Measurements from ENCODE around the gene ADGRB3.

ADGRB3 gene

DNA sequence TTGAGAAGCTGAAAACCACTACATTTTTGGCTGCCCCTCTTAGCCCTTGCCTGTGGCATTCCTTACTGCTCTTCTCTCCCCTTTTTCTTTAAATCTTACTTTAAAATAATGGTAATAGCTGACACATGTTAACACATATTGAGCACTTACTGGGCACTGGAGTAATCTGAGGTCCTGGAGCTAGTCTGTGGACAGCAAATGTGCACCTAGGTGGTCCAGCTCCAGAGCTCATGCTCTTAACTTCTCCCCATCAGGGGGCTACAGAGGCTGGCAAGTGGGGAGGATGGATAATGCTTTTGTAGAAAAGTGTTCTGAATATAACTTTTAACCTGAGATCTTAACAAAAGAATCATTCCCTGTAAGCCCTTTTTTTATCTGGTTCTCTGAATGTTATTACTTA is 74.8 kb downstream of the ADGRB3 start:
- no peak for DNase-seq

DNA sequence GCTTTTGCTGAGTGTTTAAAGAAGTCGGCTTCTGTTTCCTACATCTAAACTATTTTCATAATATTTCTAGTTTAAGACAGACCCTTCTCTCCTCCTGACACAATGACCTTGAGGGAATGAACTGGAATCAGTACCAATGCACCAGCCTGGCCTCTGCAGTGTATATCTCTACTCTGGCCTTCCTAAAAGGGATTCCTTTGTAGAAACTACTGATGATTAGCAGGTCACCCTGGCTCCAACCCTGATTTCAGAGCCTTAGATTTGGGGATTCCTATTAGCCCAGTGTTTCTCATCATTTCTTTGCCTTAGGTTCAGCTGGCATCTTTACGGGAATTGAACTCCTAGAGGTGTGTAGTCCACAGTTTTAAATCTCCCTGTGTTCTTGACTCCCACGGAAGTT is 75.4 kb downstream of the ADGRB3 start:
- DNase-seq: no peak

DNA sequence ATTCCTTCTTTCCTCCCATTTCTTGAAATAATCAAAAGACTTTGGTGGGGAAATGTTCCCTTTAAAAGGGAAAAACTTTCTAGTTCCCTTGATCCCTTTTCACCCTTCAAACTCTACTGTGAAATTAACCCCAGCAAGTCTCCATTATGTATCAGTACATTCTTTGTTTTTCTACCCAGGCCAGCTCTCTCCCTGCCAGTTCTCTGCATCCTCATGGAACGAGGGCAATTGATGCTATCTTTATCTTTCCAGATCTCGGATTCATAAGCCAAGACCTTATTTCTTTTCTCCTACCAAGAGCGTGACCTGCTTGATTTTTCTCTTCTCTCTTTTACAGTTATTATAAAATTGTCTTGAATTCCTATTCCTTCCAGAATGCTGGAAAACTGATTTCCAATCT is 75.8 kb downstream of the ADGRB3 start:
- DNase-seq: no peak

DNA sequence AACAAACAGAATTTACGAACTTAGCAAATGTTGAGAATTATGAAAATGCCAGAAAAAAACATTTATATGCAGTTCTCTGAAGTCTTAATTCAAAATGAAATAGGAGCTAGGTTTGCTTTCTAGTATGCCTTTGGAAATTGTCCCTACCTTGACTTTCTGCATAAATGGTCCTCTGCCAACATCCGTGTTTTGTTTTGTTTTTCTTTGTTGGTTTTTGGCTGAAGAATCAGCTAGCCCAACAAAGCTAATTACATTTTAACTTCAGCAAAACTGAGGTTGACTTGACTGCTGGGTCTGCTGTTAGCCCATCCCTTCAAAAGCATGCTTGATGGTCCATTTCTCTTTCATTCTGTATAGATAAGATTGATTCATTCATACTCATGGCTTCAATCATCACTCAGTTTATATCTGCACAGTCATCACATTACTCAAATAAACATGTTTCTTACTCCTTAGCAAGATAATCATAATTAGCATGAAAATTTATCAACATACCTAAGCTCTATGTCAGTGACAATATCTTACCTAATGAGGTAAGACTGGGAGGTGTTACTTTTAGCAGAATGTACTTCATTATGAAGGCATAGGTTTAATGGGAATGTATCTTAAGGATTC is 76.4 kb downstream of the ADGRB3 start:
- no peak for DNase-seq

DNA sequence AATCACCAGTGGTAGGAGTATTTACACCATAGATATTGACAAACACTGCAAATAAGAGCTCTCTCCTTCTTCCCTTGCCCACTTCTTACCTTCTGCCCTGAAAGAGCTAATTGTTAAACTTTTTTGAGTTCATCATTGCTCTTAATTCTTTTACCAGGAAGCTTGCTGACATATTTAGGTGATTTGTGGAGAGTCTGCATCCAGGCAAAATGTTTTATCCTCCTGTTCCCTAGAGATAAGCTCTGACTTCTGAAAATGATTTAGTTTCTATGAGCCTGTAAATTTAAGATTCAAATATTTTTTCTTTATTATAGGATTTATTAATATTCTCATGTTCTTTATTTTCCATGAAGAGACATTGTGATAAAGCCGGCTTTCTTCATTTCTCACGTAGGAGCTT is 81.5 kb downstream of the ADGRB3 start:
- DNase-seq: no peak

DNA sequence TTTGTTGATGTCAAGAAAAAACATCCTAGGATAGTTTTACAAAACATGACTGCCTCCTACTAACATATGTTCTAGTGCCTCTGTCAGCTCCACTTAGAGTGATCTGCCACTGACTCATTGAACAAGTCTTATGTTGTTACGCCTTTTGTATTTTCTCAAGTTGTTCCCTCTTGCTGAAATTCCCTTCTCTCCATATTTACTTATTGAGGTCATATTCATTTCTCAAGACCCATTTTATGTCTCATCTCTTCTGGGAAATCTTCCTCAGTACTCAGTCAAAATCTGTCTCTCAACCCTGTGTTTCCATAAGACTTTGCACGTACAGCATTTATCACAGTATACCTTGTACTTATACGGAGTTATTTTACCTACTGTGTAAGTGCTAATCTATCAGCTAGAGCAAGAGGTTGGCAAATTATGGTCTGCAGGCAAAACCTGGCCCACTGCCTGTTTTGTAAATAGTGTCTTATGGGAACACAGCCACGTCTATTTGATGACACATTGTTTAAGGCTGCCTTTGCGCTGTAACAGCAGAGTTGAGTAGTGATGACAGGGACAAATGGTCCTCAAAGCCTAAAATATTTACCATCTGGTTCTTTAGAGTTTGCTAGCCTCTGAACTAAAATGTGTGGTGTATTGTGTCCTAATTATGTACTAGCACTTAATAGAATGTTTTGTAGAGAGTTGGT is 83.4 kb downstream of the ADGRB3 start:
- no peak for DNase-seq

DNA sequence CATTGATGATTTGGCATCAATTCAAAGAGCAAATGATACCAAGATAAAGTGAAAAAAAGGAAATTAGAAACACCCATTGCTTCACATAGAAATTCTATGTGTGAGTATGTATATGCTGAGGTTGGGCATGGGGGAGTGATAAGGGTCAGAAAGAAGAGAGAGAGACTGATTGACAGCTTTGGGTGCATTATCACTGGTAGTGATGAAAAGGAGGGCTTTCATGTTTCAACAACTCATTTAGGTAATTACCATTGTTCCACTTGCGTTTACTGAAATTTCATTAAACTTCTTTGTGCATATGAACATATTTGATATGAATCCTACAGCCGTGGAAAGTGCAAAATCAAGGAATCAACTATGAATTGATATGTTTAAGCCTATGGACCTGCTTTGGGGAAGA is 84.7 kb downstream of the ADGRB3 start:
- no peak for DNase-seq

DNA sequence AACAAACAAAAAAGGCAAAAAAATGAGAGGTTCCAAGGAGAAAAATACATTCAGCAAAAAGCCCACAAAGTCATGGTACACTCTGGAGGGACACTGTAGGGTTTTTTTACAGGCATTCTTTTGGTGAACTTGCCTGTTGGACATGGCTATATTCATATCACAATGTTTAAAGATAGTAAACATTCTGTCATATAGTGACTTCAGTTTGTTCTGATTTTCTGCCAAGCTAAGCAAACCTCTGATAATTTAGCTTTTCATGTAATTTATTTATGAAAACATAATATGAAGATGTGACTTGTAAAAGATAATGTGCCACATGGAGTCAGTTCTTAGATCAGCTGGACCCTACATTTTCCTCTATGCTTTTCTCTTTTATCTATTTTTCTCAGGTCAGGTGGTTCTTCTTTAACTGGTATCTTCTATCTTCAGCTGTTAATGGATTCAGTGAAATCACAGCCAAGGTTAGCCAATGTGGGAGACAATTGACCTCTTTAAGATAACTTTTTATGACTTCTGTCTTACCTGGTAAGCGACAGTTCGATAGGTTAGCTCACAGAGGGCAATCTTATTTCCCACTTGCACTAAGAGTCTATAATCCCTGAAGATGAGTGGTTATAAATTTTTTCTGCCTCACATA is 87.9 kb downstream of the ADGRB3 start:
- no peak for DNase-seq

DNA sequence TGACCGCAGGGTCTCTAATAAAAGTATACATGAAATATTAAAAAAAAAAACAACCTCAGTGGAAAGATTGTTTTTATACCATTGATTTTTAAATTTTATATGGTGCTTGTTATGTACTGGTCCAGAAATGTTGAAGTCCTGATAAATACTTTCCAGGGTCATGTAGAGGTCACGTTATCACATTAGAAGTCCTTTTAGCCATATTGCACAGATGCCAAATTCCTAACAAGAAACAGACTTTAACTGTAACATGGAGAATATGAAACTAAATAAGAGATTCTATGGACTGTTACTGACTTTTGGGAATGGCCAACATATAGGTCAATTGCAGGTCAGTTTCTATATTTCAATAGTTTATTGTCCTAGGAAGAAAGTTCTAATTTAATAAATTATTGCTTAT is 89.0 kb downstream of the ADGRB3 start:
- DNase-seq: no peak

DNA sequence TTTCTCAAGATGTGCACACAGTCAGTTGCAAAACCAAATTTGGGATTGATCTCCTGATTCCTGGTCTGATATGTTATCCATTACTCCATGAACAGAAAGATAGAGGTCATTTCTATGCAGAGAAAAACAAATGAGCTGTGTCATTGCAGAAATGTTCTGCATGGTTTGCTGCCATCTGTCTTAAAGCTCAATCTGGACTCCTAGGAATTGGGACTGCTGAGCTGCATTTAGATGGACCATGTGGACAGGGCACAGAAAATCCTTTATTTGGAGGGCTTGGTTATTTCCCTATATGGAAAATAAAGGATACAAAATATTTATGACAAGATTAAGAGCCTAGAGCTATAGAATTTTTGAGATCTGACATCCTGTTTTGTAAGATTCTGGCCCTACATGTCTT is 91.3 kb downstream of the ADGRB3 start:
- DNase-seq: no peak

DNA sequence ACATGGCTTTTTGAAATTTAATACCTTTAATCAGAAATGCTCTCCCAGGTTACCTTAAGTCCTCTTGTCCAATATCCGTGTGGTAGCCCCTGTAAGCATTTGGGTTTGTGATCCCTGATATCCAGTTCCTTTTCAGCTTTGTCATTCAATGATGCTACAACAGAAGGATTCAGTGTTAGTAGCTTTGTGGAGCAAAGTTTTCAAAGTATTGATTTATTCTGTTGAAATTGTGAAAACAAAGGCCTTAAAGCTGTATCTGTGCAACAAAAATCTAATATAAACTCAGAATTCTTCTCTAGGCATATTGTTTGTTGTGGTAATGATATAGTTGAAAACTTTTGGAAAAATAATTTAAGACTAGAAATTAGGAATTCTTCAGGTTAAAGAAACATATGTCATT is 91.9 kb downstream of the ADGRB3 start:
- no peak for DNase-seq

DNA sequence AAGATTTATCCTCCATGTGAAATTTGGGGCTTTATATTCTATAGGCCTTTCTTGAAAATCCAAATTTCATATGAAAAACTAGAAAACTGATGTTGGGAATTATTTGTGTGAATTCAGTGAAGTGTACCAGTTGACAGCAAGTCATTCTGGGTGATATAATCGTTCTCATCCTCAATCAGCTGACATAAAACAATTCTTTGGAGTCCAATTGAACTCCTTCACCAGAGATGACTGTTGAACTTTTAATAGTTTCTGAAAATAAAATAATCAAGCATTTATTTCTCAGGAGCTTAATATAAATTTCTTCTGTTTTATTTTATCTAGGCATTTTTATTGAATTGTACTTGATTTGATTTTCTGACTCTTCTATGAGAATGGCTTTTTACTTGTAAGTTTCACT is 92.6 kb downstream of the ADGRB3 start:
- no peak for DNase-seq

DNA sequence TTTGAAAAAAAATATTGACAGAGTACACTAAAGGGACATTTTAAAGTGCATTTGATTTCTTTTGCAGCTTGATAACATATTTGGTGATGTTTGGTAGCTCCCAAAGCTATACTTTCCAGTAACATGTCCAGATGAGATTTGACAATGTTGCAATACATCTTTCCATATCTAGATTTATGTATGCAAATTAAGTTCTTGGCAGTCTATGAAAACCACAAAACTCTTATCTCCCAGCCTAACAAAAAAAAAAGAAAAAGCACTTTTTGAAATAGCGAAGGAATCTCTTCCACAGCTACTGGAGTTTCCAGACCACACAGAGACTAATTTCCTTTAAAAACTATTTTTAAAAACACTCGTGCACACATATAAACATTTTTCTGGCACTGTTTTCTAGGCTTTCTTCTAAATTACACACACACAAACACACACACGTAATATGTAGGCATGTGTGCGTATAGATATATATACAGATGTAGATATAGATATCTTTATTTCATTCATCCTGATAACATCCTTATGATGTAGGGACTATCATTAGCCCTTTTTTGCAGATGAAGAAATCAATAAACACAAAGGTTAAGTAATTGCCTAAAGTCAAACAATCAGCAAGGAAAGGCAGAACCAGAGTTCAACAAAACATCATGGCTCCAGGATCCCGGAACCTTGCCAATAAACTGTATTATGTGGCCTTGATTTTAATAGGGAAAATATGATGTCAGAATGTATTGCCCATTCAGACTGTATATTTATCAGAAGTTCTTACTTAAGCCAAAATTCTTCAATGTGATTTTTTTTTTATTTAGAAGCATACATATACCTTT is 93.3 kb downstream of the ADGRB3 start:
- DNase-seq: no peak

DNA sequence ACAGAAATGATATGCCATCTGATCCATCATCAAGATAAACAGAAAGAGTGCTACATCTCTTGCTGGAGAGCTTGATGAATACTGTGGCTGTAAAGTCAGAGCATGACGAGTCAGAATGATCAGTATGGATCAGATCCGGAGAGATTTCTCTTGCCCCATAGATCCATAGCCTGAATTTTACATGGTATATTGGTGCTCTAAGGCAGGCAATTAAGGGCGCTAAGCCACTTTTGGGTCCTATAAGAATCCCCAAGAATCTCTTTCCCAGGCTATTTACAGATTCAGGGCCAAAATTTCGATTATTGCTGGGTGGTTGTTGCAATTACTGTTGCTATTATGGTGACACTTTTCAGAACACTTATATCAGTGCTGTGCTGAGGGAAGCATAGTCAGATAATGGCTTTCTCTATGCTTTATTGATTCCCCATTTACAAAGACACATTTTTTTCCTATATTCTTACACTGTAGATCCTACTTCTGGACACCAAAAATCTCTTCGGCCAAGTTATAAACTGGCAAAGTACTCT is 94.4 kb downstream of the ADGRB3 start:
- DNase-seq: no peak

DNA sequence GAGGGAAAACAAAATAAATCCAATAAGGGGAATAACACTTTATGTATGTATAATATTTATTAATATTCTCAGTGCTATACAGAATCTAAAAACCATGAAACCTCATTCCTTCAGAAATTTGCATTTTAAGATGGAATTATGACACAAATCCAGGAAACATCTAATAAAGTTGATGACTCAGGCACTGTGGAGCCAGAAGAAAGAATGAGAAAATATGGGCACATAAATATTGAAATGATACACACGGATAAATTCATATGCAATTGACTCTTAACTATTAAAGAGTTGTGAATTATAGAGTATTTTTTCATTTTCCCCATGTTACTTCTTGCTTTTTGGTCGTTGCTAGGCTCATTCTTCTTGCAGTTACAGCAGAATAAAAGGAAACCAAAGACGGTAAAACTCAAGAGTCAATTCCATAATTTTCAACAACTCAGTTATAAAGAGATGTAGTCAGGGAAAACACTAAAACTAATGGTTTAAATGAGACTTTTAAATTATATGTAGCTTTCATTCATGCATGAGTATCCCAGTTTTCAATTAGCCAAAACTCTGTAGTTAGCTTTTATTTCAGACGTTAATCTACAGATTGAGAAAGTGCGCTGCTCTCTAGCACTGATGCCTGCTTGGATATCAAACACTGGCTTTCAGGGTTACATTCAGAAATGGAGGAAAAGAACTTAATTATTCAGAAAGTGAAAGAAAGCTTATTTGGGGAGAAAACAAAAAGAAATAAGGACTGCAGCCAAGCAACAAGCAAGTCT is 95.4 kb downstream of the ADGRB3 start:
- no peak for DNase-seq

DNA sequence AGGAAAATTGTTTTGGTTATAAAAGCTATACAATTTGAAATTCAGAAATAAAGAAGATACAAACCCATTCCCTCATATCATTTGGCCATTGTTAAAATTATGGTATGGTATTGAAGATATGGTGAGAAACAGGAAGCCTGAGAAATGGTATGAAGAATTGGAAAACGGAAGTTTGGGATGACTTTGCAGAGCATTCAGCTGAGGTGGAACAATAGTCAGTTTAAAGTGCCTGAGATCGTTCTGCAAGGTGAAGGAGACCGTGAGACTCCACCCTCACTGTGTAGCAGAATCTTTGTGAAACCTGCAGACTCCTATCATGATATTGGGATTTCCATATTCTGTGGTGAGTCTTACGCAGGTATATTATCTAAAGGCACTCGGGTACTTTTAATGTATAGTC is 97.3 kb downstream of the ADGRB3 start:
- no peak for DNase-seq

DNA sequence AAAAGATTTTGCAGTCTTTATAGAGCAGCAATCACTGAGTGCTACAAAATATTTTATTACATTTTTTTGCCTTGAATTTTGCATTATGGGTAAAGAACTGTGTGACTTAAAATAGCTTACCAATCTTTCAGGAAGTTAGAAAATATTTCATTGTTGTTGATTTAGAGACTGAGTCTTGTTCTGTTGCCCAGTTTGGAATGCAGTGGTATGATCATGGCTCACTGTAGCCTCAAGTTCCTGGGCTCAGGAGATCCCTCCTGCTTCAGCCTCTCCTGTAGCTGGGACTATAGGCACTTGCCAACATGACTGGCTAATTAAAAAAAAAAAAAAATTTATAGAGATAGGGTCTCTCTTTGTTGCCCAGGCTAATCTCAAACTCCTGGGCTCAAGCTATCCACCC is 100.8 kb downstream of the ADGRB3 start:
- DNase-seq: no peak

DNA sequence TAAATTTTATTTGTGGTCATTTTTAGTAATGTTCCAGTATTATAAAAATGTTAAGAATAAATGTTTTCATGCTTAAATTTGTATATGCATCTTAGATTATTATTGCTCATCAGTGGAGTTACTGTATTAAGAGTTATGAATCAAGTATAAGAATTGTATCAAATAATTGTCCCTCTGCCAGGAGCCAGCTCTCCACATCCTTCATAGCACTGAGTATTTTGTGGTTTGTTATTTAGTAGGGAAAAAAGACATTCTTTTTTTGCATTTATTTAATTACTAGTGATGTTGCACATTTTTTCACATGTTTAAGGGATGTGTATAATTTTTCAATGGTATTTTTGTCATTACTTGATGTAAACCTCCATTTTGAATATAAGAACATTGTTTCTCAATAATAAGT is 102.0 kb downstream of the ADGRB3 start:
- DNase-seq: no peak

DNA sequence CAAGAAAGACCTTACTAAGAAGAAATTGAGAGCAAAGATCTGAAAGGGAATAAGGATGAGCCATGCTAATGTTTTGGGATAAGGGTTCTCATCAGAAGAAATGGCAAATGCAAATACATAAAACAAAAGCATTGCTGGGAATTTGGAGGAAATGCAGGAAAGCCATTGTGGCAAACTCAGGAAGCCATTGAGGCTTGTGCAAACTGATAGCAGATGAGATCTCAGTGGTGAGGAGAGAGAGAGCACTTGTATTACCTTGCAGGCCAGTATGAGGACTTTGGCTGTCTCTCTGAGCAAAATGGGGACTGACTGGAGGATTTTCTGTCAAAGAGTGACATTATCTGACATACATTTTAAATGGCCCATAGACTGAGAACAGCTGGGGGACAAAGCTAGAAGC is 103.0 kb downstream of the ADGRB3 start:
- no peak for DNase-seq

DNA sequence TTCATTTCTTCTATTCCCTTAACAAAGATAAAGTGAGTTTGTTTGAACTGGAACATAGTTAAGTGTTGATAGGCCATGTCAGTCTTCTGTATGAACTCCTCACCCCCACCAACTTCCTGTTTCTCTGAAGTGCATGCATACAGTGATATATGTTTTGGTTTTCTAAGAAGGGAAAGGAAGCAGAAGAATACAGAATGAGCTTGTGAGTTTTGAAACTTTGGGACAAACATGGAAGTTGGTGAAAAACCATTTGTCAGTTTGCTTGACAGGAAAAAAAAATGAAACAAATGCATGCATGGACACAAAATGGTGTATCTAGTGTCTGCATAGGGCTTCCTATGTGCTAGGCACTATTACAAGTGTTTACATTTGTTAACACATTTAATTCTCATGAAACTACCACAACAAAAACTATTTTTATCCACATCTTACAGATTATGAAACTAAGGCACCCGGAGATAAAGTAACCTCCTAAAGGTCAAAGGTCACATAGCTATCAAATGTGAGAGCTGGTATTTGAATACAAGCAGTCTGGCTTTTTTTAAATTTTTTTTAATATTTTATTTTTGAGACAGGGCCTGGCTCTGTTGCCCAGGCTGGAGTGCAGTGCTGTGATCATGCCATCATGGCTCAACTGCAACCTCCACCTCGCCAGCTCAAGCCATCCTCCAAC is 105.9 kb downstream of the ADGRB3 start:
- no peak for DNase-seq

DNA sequence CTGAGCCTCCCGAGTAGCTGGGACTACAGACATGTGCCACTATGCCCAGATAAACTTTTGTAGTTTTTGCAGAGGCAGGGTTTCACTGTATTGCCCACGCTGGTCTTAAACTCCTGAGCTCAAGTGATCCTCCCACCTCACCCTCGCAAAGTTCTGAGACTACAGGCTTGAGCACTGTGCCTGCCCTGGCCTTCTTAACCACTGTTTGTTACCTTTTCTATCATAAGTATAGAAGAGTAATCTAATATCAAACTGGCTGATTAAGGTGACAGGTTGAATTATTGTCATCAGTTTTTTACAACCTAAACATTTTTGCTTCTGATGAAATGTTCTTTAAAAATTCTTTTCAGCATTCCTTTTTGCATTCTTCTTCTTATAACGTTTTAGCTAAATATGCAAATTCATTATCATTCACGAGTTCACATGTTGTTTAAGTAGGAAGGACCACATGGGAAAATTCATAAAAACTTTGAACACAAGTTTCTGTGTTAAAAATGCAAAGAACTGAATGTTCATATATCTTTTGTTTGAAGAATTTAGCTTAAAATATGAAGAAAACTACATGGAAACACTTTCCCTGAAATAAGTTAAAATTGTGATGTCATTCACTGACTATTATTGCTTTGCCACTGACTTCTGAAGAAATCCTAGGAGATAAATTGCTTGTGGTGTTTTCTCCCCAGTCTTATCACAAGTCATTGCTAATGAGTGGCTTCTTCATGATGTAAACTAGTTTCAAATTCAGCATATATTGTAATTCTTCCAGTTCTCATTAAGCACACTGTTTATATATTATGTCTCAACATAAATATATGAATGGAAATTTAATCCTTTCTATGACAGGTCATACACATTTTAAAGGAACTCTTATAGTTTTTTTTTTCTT is 106.7 kb downstream of the ADGRB3 start:
- no peak for DNase-seq
